Measurements from ENCODE around the gene MYCBP2.

GRCh38 chr13:77310161-77310560 is 16.7 kb downstream of the MYCBP2 start:
- TF ChIP-seq POLR2AphosphoS5 (IDR thresholded peaks at IDR 0.05) (no peak), POLR2A (IDR thresholded peaks at IDR 0.05) (no peak)
